ENCODE measurements around the gene GCK.
"Not testable (repeated sequence)": the region's sequence is repeated elsewhere in the genome, so short reads cannot be mapped to it uniquely, and the experiment has no call there.

The GCK gene

GRCh38 chr7:44138698-44139097 is 50.5 kb downstream of the GCK start:
- DNase-seq: no peak

- DNase-seq: no peak
These were observed 52.5 kb downstream of the GCK start for GRCh38 chr7:44136731-44137130.

- no peak for DNase-seq
These were observed 54.2 kb downstream of the GCK start for GRCh38 chr7:44134943-44135628.

- DNase-seq: no peak
These were observed 55.9 kb downstream of the GCK start for GRCh38 chr7:44133295-44133694.

- no peak for DNase-seq
These were observed 57.2 kb downstream of the GCK start for GRCh38 chr7:44132039-44132438.

GRCh38 chr7:44131173-44132029 is 57.8 kb downstream of the GCK start:
- DNase-seq: no peak

GRCh38 chr7:44128721-44129582 is 60.3 kb downstream of the GCK start:
- DNase-seq: no peak

GRCh38 chr7:44127161-44127560 is 62.1 kb downstream of the GCK start:
- no peak for DNase-seq

- DNase-seq: not testable (repeated sequence)
These were observed 62.7 kb downstream of the GCK start for GRCh38 chr7:44126574-44126973.

GRCh38 chr7:44124822-44125202 is 64.4 kb downstream of the GCK start:
- no peak for DNase-seq

- peak; percentile 98 to 99 for DNase-seq
These were observed 65.8 kb downstream of the GCK start, which contains the start of gene POLD2 for GRCh38 chr7:44123190-44124003. Gene POLD2, minus strand, starts transcription at chr7:44123548. Its CDS starts 1,495 bp downstream, at chr7:44122053.

- DNase-seq: no peak
These were observed 66.7 kb downstream of the GCK start for GRCh38 chr7:44122529-44122928.

- no peak for DNase-seq
These were observed 67.3 kb downstream of the GCK start for GRCh38 chr7:44121761-44122420.

- no peak for DNase-seq
These were observed 68.8 kb downstream of the GCK start for GRCh38 chr7:44120395-44120794.

- no peak for DNase-seq
These were observed 69.3 kb downstream of the GCK start for GRCh38 chr7:44119829-44120380.

GRCh38 chr7:44117801-44118429 is 71.3 kb downstream of the GCK start:
- DNase-seq: no peak

GRCh38 chr7:44116789-44117666 is 72.2 kb downstream of the GCK start:
- no peak for DNase-seq

- DNase-seq: no peak
These were observed 73.0 kb downstream of the GCK start for GRCh38 chr7:44116087-44116788.

Measured in activated CD4-positive, alpha-beta T cell treated with anti-CD3 and anti-CD28 coated beads, Interleukin-2, amount 50 U/mL, for 48 hours (primary cell).